Measurements from ENCODE around the gene UPK3B.
"Not testable (repeated sequence)": the region's sequence is repeated elsewhere in the genome, so short reads cannot be mapped to it uniquely, and the experiment has no call there.

Gene UPK3B

DNA sequence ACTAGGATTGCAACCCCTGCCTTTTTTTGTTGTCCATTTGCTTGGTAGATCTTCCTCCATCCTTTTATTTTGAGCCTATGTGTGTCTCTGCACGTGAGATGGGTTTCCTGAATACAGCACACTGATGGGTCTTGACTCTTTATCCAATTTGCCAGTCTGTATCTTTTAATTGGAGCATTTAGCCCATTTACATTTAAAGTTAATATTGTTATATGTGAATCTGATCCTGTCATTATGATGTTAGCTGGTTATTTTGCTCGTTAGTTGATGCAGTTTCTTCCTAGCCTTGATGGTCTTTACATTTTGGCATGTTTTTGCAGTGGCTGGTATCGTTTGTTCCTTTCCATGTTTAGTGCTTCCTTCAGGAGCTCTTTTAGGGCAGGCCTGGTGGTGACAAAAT, 54.6 kb downstream of the UPK3B start:
- H3K4me3 ChIP-seq (ENCODE audit: control insufficient read depth, low read depth, low read length); DNase-seq (ENCODE audit: low read depth): not testable (repeated sequence)

Data from fibroblast of mammary gland (primary cell).